Upper lobe of right lung (tissue), 1 donor: Measurements from ENCODE around the gene DOK3. TPM values are rescaled to one million over a fixed set of nuclear protein-coding genes. Genes with fewer than 3 reads are reported as not detected.

Experiments
- ATAC-seq: fragments of 200-7000 bp; cut with Tn5 transposase; one replicate; pipeline ENCODE4 v1.9.1; 2020; ENCODE audit warnings: mild to moderate bottlenecking, moderate library complexity
- DNase-seq: peaks from one replicate; pipeline ENCODE4 v3.0.0-alpha.2; 2020
- H3K27ac ChIP-seq: fragments of 200-600 bp; one replicate; pipeline ENCODE4 v1.8.0; 2022
- H3K27me3 ChIP-seq: fragments of 200-600 bp; one replicate; pipeline ENCODE4 v1.8.0; 2022; ENCODE audit warnings: mild to moderate bottlenecking
- H3K36me3 ChIP-seq: fragments of 200-600 bp; one replicate; pipeline ENCODE4 v1.8.0; 2022
- H3K4me1 ChIP-seq: fragments of 200-600 bp; one replicate; pipeline ENCODE4 v1.8.0; 2022
- H3K4me3 ChIP-seq: fragments of 200-600 bp; one replicate; pipeline ENCODE4 v1.8.0; 2022; ENCODE audit warnings: mild to moderate bottlenecking
- H3K9me3 ChIP-seq: fragments of 200-600 bp; one replicate; pipeline ENCODE4 v1.8.0; 2022
- CTCF ChIP-seq: fragments of 200-600 bp; IDR thresholded peaks from one replicate; pipeline ENCODE4 v1.8.0; 2022; ENCODE audit warnings: antibody characterized with exemption
- intact Hi-C: fragments of 100-400 bp; cut with DNase I; formaldehyde crosslinking; loops from one replicate; pipeline ENCODE4 v1.11.0; 2022
- total RNA-seq: library from RNA; stranded (reverse); fragmentation: NEBNext Ultra II Directional; extraction: Animal tissue kit (Norgen Biotek cat#: 25700); gene quantifications from one replicate; pipeline ENCODE4 v1.2.1, GENCODE V29; 2021
- donor health status: DM: no; HTN: yes; CAD: no; lungs with severe emphysema.

Gene DOK3
- total RNA-seq, 1 donor from 2014 or later = 45.6 TPM

GRCh38 chr5:177454397-177455035 lies 55.1 kb downstream of the DOK3 start:
- H3K4me3 ChIP-seq = peak overlapping the region; percentile 57
- ATAC-seq (peak; percentile 84), DNase-seq (peak; percentile 96)
- H3K9me3 ChIP-seq = no peaks in the 10 kb centered on the region
- H3K27me3 ChIP-seq = peaks cover 4% of the 10 kb centered on the region
- peaks cover 24% of the 10 kb centered on the region for H3K4me1 ChIP-seq
- intact Hi-C loops = loop anchor here (10.0 kb wide), 1 partner anchor 50 kb away; the partner anchor contains the start of genes F12 and PFN3
- peak overlapping the region; percentile 14 for H3K27ac ChIP-seq
- H3K36me3 ChIP-seq = no peaks in the 10 kb centered on the region
- TF ChIP-seq CTCF = peak; percentile 89

GRCh38 chr5:177453852-177454396 lies 55.7 kb downstream of the DOK3 start:
- Histone ChIP-seq H3K4me1 (peaks cover 24% of the 10 kb centered on the region), H3K36me3 (no peaks in the 10 kb centered on the region), H3K9me3 (no peaks in the 10 kb centered on the region), H3K27me3 (peaks cover 4% of the 10 kb centered on the region), H3K27ac (no peak overlapping the region), H3K4me3 (peak overlapping the region; percentile 57)
- intact Hi-C loops = loop anchor here (10.0 kb wide), 1 partner anchor 49 kb away; the partner anchor contains the start of genes F12 and PFN3
- DNase-seq (no peak), ATAC-seq (no peak)
- TF ChIP-seq CTCF = no peak

GRCh38 chr5:177452688-177453638 lies 56.7 kb downstream of the DOK3 start:
- Histone ChIP-seq H3K4me3 (no peak overlapping the region), H3K9me3 (no peaks in the 10 kb centered on the region), H3K27ac (no peak overlapping the region), H3K27me3 (peaks cover 9% of the 10 kb centered on the region), H3K4me1 (peaks cover 26% of the 10 kb centered on the region), H3K36me3 (no peaks in the 10 kb centered on the region)
- ATAC-seq (no peak), DNase-seq (no peak)
- TF ChIP-seq CTCF = no peak
- intact Hi-C loops = loop anchor here (10.0 kb wide), 1 partner anchor 48 kb away; the partner anchor contains the start of genes F12 and PFN3

Other genes with a start within 250 kb of the DOK3 start
- gene RAB24, start 206.1 kb downstream of the DOK3 start, total RNA-seq = 36.3 TPM
- gene PRELID1, start 206.0 kb downstream of the DOK3 start, total RNA-seq = 87.0 TPM
- 10.1 TPM for gene MXD3, start 197.9 kb downstream of the DOK3 start, total RNA-seq
- gene LMAN2, start 158.2 kb downstream of the DOK3 start, total RNA-seq = 117 TPM
- gene RGS14, start 151.9 kb downstream of the DOK3 start, total RNA-seq = 17.5 TPM
- gene SLC34A1, start 125.4 kb downstream of the DOK3 start, total RNA-seq = not detected
- not detected for gene PFN3, start 109.2 kb downstream of the DOK3 start, total RNA-seq
- gene F12, start 100.3 kb downstream of the DOK3 start, total RNA-seq = 0.69 TPM
- gene GRK6, start 83.2 kb downstream of the DOK3 start, total RNA-seq = 43.9 TPM
- gene PRR7, start 63.0 kb downstream of the DOK3 start, total RNA-seq = 2.1 TPM
- gene DBN1, start 36.2 kb downstream of the DOK3 start, total RNA-seq = 34.6 TPM
- 59.1 TPM for gene PDLIM7, start 12.2 kb downstream of the DOK3 start, total RNA-seq
- 61.6 TPM for gene DDX41, start 7.1 kb upstream of the DOK3 start, total RNA-seq
- gene FAM193B, start 44.7 kb upstream of the DOK3 start, total RNA-seq = 76.3 TPM
- gene TMED9, start 82.4 kb upstream of the DOK3 start, total RNA-seq = 133 TPM
- 23.2 TPM for gene B4GALT7, start 90.3 kb upstream of the DOK3 start, total RNA-seq